DOHH2 (cell line): ENCODE measurements around the gene CENPN.

Experiments used
- CTCF ChIP-seq: fragments of 200-600 bp; sonication (generic); IDR thresholded peaks from one replicate; pipeline ENCODE4 v1.5.1; 2014; ENCODE audit warnings: antibody characterized with exemption, mild to moderate bottlenecking, low read depth, low read length; ENCODE audit not compliant: poor library complexity, severe bottlenecking
- EZH2phosphoT487 ChIP-seq: fragments of 200-600 bp; sonication (generic); IDR thresholded peaks from 2 replicates; pipeline ENCODE4 v1.6.1; 2017; ENCODE audit warnings: borderline replicate concordance, mild to moderate bottlenecking, antibody characterized with exemption, low read length, moderate library complexity, mixed read lengths

DNA sequence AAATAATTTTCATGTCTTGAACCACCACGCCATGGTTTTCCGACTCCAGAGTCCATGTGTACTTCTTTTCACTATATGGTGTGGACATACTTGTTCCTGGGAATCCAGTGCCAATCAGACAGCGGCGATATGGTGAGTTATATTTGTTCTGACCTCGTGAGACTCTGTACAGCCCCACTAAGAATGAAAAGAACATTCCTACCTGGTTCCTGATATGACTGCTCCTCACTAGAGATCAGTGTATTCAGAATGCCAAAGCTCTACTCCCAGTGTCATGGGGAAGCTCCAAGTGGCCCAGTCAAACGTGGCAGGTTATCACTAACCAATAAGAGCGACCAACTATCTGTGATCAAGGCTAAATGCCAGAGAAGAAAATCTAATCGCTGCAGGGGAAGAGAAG lies 64.0 kb downstream of the CENPN start:
- TF ChIP-seq CTCF (no peak), EZH2phosphoT487 (no peak)
